Activated CD4-positive, CD25-positive, alpha-beta regulatory T cell (primary cell): ENCODE measurements around the gene TOP3B.

ENCODE experiments used
- DNase-seq, 4 experiments: peaks; one replicate each; lab custom pipeline; 2025; lab: John Stamatoyannopoulos, UW

Gene TOP3B

DNA sequence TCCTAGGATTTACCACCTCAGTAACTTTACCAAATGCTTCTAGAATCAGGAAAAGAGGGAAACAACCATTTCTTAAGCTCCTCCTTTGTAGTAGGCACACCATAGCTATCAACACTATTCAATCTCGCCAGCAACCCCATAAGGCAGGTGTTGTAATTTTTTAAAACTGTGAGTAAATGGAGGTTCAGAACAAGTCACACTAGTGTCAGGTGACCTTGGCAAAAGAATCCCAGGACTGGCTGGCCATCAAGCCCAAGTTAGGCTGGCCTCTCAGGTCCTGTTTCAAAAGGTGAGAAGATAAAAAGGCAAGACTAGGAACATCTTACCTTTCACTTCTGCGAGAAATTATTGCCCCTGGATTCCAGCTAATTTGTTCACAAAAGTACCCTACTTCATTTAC is 713 bp downstream of the TOP3B start:
- DNase-seq = no peak

DNA sequence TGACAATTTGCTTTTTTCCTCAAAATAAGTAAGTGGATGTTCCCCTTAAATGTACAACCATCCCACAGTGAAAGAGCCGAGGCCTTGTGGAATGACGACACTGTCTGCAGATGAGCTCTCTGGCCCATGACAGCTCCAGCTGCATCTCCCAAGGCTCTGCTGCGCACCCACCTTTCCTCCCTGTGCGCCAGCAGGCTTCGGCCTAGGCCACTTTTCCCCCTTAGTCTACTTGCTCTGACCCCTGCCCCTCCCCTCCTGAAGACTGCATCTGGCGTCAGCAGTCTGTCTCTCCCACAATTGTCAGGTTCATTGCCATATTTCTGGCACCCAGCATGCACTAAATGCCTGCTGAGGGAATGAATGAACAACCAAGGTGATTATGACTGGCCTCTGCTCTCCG is 2.0 kb downstream of the TOP3B start:
- DNase-seq = no peak

DNA sequence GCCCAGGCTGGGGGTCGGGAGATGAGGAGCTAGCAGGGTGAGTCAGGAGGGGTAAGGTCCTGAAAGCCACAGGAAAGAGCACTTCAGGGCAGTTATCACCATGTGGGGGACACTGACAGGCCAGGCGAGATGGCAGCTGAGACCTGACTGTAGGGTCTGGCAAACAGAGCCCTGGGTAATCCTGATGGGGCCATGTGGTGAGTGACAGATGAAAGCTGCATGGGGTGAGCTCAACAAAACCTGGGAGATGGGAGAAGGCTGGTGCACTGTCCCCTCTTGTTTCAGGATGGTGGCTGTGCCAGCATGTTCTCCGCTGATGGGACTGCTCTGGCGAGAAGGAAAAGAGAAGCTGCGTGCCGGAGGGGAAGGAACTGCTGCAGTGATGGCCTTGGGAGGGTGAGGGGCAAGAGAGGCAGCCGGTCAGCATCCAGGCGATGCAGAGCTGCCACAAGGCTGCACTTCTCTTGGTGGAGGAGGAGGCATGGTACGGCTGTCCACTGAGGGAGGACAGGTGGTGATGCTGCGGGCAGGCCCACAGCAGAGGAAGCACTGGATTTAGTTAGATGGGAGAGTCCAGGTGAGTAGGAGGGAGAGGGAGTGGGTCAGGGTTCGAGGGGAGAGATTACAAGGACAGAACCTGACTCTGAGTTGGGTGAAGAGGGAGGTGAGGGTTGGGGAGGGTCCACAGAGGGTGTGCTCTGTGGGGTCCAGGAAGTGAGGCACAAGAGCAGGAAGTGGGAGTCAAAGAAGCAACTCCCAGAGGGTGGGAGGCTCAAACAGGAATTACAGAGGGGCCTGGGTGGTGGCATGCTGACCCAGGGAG is 3.8 kb downstream of the TOP3B start:
- DNase-seq = no peak

DNA sequence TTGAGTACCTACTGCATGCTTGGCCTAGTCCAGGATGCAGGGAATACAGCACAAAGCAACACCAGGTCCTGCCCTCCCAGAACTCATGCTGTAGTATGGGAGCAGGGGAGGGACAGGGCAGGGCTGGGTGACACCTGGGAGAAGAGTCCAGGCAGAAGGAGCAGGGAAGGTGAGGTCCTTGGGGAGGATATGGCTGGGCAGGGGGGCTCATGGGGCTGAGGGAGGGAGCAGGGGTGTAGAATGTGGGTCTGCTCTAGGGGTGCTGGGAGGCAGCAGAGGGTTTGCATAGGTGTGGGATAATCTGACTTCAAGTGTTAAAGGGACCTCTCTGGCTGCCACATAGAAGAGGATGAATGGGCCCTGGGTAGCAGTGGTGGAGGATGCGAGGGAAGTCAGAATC is 4.8 kb downstream of the TOP3B start:
- no peak for DNase-seq

DNA sequence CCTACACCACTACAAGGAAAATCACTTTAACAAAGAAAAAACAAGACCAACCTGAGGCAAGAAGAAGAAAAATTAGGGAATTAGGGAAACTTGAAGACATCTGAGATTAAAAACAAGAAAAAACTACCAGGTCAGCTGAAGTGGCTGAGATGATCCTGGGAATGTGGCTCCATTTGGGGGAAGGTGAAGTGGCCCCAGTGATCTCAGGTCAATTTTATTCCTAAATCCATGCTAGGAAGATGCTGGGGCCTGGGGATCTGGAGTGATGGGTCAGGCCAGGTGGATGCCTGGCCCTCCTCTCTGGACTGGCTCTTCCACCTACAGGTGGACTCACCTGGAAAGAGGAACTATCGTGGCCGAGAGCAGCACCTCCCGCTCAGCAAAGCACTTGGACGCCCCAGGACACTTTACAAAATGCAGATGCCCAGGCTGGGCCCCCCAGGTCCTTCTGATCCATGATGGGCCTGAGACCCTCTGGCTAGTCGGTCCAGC is 6.7 kb downstream of the TOP3B start:
- DNase-seq = no peak

DNA sequence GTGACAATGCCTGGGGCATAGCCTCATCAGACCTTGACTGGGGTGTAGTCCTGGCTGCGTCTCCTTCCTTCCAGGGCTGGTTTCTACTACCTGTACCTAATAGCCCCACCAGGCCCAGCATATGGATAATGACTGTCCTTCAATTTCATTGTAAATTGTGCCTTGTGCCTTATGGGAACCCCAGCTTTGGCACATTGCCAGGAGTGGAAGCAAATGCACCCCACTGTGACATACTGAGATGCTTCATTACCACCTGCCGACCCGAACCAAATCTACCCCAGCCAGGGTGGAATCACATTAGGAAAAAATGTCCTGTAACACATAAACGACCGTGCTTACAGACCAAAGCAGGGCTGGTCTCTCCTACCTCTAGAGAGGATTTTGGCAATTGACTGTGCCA is 7.3 kb downstream of the TOP3B start:
- no peak for DNase-seq

DNA sequence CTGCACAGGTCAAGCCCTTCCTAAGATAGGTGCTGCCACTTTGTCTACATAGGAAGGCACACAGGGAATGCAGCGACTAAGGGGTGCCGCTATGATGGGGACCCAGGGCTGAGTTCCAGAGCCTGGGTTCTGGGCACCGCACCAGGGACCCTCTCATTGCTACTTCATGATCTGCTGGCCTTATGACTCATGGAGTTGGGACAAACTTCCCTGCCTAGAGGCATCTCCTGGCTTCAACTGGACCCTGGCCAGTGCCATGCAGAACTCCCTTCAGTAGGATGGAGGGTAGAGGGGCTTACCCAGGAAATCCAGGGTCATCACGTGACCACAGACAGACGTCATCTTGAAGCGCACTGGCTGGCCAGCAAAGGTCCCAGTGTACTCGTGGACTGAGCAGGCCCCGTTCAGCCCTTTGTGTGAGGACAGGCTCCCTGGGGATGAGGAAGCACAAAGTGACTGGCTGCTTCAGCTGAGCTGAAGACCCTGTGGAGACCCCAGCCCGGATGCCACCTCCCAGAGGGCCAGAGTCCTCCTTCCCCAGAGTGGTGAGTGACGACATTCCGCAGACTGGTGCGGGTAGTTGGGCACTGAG is 8.4 kb downstream of the TOP3B start:
- no peak for DNase-seq

DNA sequence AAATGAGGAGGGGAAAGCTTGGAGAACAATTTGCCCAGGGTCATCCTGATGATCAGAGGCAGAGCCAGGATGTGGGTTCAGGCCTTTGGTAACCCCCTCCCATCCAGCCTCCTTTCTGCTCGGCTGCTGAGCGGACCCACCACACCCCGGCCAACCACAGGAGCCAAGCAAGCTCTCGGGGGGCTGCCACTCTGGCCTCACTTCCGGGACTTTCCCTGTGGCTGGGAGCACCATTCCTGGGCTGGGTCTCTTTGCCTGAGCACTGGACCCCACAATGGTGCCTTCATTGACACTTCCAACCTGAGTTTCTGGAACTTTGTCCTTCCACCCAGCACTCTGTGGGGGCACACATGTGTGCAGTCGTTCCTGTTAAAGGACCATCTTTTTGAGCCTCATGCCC is 9.8 kb downstream of the TOP3B start:
- DNase-seq = no peak

DNA sequence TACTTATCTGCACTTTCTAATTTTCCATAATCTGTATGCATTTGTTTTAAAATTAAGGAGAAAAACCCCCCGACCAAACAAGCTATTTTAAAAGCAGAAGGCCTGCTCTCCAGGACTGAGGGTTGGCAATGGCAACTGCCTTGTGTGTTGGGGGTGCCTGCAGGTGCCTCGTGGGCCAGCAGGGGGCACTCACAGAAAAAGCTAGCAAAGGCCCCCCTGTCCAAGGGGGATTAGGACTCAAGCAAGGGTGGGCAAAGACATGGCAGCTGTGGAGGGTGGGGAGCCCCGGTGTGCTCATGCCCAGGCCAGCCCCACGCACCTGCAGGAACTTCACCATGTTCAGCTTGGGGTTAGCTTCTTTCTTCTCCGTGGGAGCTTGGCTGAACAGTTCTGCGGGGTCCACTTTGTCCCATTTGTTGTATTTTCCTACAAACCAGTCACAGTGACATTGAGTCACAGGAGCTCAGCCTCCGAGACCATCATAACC is 10.3 kb downstream of the TOP3B start:
- peak; percentile 5 to 39 (median 21) for DNase-seq

DNA sequence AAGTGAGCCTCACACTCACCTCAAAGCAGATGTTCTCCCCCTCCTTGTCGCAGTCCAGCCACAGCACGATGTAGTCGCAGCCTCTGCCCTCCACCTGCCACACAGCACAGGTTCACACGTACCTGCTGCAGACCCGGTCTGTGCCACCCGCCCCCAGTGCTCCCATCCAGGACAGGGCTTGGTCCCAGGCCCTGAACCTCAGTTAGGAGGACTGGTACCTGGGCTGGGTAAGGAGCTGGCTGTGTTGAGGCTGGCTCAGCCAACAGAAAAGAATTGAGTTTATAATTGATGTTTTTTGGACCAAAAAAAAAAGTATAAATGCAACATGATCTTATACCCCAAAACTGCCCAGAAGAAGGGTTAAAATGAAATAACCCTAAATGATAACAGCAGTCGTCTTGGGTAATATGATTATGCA is 10.7 kb downstream of the TOP3B start:
- DNase-seq = no peak

DNA sequence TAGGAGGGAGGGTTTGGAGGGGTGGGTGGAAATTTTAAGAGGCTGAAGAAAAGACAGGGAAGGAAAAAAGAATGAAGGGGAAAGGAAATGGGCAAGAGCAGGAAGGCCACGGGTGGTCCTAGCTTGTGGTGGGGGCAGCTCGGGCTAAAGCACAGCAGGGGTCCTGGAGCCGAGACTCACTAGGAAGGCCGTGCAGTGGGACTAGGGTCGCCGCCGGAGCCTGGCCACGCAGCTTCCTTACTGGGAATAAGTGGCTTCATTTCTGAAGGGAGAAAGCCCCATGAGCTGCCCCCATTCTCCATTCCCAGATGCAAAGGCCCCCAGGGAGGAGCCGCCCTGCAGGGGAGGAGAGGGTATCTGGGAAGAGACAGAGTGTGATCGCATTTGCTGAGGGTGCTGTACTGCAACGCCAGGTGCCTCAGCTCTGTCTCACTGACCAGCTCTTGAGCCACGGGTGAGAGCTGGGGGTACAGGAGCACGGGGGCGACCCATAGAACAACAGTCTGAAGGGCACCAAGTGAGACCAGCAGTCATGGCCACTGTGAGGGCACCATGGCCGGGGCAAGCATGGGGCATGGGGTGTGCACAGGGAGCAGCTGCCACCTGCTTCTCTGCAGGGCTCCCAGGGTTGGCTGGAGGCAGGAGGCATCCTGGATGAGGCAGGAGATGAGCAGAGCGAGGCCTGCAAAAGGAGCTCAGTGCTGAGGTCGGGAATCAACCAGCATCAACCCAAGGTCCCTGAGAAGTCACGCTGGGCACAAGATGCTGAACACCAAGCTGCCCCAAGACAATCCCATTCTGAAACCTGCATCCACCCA is 11.6 kb downstream of the TOP3B start:
- DNase-seq = no peak

DNA sequence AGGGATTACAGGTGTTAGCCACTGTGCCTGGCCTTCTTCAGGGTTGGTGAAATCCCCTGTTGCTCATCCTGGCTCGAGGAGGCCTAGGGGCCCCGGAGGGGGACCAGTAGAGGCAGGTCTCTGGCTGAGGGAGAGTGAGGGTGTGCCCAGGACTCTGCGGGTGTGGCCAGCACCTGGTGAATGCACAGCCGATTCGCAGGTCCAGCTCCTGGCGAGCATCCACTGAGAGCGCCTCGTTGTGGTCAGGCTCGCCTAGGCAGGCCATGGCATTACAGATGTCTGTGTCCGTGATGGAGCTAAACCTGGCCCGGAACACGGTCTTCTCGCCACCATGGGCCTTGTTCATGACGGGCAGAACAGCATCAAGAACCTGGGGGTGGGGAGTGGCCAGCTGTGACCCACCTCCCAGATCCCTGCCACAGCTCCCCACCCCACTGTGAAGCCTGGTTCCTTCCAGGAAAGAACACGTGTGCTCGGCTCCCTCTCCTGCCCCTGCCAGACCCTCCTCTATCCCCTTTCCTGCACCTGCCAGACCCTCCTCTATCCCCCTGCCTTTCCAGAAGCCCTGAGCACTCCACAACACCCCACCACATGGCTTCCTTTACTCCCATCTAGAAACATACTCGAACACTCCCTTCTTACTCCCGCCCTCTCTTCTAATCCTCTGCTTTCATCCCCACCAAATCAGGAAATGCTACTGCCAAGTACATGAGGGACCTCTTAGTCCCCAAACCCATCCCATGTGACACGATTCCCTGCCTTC is 12.4 kb downstream of the TOP3B start:
- no peak for DNase-seq

DNA sequence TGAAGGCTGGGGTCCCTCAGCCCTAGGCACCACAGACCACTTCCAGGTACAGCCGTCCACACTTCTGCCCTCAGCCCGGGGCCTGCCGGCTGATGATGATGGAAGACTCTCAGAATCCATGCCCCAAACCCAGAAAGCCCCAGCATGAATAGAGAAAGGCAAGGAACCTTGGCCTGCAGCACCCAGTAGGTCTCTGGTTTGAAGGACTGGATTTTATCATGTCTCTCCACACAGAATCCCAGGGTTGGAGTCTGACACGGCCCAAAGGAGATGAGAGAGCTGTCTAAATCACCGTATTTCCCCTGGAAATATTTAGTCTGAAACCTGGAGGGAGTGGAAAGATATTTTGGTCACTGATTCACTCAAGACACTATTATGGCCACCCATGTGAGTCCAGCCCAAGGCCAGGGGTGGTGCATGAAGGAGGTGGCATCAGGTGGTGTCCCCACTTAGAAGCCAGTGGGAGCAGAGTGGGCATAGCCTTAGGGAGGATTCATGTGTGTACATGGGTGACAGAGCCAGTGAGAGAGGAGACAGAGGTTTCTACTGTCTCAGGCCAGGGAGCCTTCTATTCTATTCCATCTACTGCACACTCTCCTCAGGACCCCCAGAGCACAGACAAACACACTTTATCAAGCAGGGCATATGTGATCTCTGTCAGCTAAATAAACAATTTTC is 14.0 kb downstream of the TOP3B start:
- DNase-seq = no peak

DNA sequence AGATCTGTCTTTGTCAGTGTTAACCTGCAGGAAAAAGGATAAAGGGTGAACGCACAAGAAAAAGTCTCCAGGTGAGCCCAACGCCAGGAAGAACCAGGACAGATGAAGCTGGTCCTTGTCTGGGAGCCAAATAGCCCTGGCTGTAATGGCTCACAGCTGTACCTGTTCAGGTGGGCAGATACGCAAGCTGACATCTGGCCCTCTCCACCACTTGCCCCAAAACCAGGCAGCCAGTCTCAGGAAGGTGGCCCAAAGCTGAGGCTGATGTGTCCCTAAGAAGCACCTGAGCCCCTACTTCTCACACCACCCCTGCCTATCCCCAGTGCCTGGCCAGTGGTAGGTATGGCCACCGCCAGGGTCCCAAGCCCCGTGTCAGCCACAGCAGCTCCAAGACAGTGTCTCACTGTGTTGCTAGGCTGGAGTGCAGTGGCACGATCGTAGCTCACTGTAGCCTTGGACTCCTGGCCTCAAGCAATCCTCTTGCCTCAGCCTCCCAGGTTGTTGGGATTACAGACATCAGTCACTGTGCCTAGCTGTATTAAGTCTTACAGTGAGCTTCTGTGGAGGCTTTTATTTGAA is 14.8 kb downstream of the TOP3B start:
- DNase-seq = no peak

DNA sequence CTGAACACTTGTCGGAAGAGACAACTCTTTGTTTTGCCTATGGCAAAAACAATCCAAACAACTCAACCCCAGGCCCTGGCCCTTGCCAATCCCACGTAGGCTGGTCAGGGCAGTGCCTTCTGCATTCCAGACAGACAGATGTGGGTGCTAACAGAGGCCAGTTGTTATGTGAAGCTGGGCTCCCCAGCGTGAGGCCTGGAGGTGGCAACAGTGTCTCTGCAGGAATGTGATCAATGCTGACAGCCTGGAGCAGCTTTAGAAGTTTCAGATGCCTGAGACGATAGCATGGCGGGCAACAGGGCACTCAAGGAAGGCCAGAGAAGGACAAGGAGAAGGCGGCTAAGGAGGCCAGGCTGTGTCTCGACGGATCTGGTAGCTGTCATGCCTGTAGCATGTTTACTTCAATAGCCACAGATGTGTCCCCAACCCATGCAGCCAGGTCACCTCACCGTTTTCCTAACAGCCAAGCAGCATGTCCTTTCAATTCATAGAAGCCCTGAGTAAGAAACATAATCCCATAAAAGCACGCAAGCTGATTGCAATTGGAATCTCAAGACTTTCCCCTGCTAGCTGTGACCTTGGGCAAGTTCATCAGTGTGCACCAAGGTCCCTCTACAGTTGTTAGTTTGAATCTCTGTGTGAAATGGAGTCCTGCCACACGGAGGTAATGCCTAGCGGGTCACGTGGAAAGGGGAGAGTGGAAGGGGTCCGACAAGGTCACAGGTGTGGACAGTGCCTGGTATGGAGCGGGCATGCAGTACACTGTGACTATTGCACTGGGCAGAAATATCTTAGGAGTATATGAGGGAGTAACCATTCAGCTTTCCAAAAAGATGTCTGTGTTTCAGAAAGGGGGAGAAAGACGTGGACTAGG is 15.7 kb downstream of the TOP3B start:
- no peak for DNase-seq

DNA sequence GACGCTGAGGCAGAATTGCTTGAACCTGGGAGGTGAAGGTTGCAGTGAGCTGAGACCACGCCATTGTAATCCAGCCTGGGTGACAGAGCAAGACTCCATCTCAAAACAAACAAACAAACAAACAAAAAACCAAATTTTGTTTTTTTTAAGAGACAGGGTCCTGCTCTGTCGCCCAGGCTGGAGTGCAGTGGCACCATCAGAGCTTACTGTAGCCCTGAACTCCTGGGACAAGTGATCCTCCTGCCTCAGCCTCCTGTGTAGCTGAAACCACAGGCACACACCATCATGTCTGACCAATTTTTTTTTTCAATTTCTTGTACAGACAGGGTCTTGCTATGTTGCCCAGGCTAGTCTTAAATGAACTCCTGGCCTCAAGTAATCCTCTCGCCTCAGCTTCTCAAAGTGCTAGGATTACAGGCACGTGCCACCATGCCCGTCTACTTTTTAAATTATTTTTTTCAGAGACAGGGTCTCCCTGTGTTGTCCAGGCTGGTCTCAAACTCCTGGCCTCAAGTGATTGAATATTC is 16.8 kb downstream of the TOP3B start:
- DNase-seq = no peak

DNA sequence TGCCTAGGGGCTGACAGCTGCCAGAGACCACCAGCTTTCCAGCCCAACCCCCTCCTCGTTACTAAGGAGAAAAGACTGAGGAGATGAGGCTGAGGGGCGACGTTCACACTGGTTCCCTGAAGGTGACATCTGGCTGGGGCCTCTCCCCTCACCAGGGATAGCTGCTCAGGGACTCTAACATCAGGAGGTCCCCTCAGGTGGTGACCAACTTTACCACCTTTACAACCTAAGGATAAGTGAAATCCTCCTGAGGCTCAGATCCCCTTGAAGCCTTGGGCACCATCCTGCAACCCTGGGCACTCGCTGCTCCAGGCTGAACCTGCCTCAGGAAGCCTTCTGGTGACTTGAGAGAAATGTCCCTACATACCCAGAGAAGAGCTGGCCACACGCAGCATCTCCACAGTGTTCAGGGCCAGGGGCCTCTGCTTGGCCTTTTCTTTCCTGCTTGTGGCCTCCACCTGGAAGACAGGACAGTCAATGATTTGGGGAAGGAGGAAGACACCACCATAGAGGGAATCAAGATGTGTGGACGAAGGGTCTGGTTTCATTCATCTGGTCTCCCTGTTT is 17.6 kb downstream of the TOP3B start:
- DNase-seq = no peak

DNA sequence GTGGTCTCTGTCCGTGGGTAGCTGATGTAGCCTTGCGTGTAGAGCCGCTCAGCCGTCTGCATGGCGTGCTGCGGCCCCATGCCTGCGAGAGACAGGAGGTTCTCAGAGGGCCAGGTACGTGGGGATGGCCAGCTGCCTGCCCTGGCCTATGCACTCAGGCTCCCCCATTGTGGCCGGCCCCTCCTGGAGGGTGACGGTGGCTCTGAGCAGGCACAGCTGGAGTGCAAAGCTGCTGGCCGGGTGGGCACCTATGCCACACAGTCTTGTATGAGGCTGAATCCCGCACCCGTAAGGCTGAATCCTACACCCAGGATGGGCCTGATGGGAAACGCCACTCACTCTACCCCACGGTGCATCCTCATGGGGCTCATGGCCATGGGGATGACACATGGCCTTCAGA is 18.4 kb downstream of the TOP3B start:
- DNase-seq = no peak

DNA sequence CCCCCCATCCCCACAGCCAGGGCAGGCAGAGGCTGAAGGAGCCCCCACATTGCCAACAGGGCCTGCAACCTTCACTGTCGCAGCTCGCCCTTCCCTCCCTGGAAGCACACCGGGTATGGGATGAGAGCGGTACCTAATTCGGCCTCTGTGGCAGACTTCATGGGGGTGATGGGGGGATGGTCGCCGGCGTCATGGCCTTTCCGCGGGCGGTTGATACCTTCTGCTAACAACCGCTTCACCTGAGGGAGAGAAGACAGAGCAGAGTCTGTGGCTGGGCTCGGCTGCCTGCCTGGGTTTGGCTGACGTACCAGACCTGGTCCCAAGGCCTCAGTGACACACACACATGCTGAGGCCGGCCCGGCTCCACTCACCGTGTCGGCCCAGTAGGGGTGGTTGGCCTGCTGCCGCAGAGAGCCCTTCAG is 18.8 kb downstream of the TOP3B start:
- DNase-seq = no peak
